ENCODE measurements around the gene MPV17.

Gene MPV17

DNA sequence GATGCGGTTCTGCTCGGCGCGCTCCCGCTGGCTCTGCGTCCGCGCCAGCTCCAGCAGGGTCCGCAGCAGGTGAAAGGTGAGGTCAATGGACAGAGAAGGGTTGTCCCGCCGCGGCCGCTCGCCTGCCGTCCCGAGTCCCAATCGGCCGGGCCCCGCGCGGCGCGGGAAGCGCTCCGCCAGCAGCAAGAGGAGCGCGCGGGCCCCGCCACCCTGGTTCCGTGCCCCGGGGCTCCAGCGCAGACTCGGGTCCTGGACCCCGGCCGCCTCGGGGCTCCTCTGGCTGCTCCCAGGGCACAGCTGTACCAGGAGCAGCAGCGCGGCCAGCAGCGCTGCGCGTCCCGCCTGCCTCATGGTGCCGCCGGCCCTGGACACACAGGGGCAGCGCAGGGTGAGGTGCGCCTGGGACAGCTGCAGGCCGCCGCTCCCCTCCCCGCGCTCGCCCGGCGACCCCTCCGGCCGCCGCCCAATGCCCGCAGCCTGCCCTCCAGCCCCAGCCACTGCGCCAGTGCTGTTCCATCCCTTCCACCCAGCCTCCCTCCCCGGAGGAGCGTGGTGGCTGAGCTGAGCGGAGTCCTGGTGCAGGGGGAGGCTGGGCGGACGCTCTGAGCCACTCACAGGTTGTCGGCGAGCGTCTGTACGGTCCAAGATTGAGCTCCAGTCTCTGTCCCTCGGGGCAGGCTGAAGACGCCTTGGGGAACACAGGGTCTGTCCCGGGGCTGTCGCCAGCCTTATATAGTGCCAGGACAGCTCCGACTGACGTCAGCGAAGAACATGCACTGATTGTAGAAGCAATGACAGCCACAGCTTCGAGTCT, 15.1 kb downstream of the MPV17 start:
- H3K4me3 ChIP-seq (ENCODE audit: low read depth, low read length) = no peak overlapping the region
- TF ChIP-seq CTCF (IDR thresholded peaks at IDR 0.05; ENCODE audit: low read depth, low read length) = no peak

DNA sequence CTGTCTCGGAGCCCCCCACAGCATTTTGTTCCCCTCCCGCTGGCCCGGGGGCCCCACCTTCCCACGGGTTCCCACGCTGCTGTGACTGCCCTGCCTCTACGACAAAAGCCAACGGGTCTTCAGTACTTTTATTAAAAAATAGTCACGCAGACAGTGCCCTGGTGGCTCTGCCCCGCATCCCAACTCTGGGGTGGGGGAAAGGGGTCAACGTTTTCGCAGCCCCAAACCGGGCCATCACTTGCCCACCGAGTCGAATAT, 15.7 kb downstream of the MPV17 start:
- no peak overlapping the region for H3K4me3 ChIP-seq (ENCODE audit: low read depth, low read length)

GRCh38 chr2:27306573-27307286, 16.2 kb downstream of the MPV17 start:
- no peak for TF ChIP-seq CTCF (IDR thresholded peaks at IDR 0.05; ENCODE audit: low read depth, low read length)
- H3K4me3 ChIP-seq (ENCODE audit: low read depth, low read length) = no peak overlapping the region

More for the DNA sequence above, 15.7 kb downstream of the MPV17 start:
- TF ChIP-seq CTCF (IDR thresholded peaks at IDR 0.05; ENCODE audit: low read depth, low read length) = no peak

DNA sequence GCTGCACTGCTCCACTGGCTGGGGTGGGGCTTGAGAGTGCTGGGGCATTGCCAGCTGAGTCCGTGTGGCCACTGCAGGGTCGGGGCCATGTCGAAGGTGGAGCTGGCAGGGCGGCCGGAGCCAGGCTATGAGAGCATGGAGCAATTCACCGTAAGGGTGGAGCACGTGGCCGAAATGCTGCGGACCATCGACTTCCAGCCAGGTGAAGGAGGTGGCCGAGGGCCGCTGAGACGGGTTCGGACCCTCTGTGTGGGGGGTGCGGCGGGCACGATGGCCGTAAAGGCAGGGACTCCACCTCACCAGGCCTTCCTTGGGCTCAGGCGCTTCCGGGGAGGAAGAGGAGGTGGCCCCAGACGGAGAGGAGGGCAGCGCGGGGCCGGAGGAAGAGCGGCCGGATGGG, 16.8 kb downstream of the MPV17 start:
- TF ChIP-seq CTCF (IDR thresholded peaks at IDR 0.05; ENCODE audit: low read depth, low read length) = no peak

DNA sequence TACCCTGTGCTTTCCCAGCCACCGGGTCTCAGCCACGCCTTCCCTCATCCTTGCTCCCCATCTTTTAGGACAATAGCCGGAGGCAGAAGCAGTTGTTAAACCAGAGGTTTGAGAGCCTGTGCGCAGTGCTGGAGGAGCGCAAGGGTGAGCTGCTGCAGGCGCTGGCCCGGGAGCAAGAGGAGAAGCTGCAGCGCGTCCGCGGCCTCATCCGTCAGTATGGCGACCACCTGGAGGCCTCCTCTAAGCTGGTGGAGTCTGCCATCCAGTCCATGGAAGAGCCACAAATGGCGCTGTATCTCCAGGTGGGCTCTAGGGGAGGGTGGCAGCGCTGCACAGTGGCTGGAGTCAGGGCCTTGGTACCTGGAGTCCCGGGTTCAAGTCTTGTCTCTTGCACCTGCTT, 17.4 kb downstream of the MPV17 start:
- no peak overlapping the region for H3K4me3 ChIP-seq (ENCODE audit: low read depth, low read length)
- TF ChIP-seq CTCF (IDR thresholded peaks at IDR 0.05; ENCODE audit: low read depth, low read length) = no peak

More for the DNA sequence above, 16.8 kb downstream of the MPV17 start:
- H3K4me3 ChIP-seq (ENCODE audit: low read depth, low read length) = no peak overlapping the region

DNA sequence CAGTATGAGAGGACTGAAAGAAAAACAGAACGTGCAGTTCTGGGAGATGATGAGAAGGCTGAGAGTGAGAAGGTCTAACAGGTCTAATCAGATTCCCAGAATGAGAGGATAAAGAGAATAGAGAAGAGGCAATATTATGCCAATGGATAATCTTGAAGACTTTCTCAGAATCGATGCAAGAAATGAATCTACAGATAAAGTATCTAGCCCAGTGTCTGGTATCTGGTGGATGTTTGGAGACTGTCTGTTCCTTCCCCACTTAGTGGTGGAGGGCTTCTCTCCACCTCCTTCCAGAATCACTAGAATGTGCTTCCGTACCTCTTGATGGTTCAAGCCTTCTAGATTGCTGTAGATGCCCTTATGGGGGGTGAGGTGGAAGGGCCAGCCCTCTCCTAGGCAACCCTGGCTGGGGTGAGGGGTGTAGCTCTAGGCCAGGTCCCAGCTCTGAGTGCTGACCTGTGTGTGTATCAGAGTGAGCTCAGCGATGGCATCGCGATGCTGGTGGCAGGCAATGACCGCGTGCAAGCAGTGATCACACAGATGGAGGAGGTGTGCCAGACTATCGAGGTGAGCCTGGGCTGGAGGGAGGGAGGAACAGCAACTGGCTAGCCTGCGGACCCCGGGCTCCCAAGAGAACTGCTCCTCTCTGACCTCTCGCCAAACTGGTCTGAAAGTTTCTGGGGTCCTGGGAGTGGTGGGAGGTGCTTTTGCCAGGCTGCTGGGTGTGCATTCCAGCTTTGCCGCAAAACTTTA, 18.2 kb downstream of the MPV17 start:
- H3K4me3 ChIP-seq (ENCODE audit: low read depth, low read length) = no peak overlapping the region
- no peak for TF ChIP-seq CTCF (IDR thresholded peaks at IDR 0.05; ENCODE audit: low read depth, low read length)

Data from WI38 (cell line).